GM19025 (cell line): ENCODE results near the gene TP53I11.

ENCODE experiments used
- ATAC-seq: cut with Tn5 transposase; IDR thresholded peaks from one replicate; pipeline ENCODE4 v1.9.1; 2021; ENCODE audit warnings: mild to moderate bottlenecking, low read depth, moderate library complexity; ENCODE audit not compliant: unreplicated experiment

TP53I11 gene

DNA sequence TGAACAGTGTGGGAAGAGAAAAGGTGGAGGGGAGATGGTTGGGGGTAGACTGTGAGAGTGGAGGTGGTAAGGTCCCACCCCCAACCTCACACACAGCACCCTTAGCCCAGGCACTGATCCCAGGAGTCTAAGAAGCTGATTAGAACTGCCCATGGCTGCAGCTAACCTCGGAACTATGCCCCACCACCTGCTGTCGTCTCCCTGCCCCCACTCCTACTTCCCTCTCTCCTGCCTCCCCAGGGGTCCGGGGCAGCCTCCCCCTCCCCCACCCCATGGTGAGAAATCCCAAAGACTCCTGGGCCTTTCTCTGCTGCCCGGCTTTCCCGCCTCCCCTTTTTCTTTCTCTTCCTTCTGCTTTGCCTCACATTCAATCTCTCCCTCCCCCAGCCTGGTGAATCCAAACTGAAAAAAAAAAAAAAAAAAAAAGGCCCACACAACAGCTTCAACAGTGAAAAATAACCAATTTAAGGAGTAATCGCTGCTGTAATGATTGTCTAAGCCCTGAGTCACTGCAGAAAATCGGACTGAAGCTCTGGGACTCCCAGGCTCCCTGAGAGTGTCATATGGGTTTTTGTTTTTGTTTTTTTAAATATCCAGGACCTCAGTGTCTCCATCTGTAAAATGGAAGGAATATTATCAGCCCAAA, 9.6 kb upstream of the TP53I11 start:
- no peak for ATAC-seq

DNA sequence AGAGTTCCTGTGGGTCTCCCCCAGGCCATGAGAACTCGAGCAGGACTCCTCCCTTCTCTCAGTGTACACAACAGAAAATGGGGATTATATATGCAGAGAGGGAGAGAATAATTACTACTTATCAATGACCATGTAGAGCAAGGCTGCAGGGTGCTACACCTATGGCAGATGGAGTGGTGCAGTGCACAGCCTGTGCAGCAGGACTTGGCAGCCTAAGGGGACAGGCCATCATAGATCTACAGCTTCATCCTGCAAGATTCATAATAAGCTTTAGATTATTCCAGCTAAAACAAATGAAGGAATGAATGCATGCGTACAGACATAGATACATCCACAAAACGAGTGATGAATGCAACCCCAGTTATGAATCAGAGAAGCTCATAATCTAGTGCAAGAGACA, 8.4 kb upstream of the TP53I11 start:
- no peak for ATAC-seq

DNA sequence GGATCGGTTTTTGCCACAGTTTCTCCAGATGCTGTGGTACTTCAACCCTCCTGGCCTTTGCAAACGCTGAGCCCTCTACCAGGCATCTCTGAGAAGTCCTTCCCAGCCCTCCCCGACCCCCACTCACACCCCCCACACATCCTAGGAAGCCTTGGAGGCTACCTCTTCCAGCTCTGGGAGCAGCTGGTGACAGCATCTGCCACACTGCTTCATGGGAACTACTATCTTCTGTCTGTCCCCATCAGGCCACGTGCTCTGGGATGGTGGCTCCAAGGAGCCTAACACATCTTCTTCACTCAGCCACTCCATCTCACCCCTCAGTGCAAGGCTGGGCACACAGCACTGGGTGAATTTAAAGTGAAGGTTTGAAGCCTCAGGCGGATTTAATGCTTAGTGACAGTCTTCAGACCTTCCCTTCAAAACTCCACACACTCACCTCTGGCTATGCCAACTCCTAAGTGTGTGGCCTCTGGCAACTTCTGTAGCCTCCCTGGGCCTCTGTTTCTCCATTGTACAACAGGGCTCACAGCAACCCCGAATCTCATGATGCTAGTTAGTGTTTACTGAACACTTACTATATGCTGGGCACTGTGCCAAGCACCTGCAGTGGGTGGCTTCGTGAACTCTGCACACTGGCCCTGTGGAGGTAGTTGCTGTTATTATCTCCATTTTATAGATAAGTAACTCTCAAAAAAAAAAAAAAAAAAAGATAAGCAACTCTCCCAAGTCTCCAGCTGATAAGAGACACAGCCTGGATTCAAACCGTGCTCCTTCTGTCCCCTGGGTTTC, 7.3 kb upstream of the TP53I11 start:
- no peak for ATAC-seq

DNA sequence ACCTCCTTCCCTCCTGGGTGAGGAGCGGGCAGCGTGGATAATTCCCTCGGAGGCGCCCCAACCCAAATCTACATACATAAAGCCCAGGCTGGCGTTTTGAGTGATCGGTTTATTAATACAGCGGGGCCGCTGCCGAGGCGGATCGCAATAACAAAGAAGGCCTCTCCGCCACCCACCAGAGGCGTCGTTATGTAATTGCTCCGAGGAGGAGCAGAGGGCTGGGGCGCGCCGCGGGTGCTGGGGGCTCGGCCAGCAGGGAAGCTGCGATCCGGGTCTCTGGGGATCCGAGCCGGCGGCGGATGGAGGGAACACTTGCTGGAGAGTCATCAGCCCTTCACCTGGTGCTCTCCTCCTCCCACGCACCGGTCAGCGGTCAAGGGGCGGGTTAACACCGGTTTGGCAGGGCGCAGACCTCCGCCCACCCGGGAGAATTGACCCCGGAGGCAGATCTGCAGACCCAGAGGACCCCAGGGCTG, 6.4 kb upstream of the TP53I11 start:
- ATAC-seq = no peak

DNA sequence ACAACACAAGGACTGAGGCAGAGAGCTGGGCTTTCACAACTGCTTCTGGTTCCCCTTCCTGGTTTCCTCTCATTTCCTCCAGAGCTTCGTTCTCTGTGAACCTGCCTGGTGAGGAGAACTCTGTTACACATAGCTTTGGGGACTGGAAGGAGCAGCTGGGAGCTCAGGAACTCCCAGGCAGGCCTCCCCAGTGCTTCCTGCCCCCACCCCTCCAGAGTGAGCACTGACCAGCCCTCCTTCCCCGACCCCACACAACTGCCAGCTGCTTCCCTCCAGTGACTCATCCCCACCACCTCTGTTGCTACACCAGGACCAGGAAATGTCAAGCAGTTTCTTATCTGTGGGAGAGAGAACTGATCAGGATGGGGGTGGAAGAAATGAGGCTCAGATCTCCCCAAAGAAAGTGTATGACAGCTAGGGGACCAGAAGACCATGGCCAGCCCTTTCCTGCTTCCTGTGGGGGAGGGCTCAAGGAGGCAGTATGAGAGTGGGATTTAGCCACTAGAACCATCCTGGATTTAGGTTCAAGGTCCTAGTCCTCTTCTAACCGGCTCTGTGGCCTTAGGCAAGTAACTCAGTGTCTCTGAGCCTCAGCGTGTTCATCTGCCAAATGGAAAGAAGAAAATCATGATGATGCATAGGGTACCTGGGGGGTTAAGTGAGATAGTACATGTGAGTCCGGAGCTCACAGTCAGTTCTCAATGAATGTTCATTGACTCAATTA, 4.5 kb upstream of the TP53I11 start:
- no peak for ATAC-seq

DNA sequence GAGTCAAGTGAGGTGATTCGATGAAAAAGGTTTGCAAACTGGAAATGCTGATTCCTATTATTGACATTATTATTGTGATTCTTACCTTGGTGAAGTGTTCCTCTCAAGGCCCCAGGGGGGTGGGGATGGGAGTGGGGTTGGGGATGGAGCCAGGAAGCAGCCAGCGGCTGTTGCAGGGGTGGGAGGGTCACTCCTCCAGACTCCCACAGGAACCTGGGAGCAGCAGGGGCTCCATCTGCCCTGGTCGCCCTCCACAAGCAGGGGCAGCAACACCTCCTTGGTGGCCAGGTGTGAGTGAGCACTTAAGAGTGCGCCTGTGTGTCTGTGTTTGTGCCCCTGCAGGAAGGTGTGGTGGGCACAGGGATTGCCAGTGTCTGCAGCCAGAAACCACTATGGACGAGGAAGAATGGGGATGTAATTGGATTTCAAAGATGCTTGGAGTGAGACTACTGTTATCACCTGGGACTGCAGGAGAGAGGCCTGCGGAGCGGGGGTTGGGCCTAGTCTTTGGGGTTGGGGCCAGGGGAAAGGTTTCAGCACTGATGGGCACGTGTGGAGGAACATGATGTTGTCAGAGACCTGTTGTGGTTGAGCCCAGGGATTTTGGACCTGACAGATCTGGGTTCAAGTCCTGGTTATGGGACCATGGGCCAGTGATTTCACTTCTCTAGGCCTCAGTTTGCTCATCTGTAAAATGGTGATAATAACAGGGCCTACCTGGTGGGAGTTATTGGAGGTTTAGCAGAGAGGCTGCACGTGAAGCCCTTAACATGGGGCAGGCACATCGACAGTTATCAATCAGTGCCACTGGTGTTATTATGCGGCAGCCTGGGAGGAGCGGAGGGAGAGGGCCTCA, 3.6 kb upstream of the TP53I11 start:
- no peak for ATAC-seq

DNA sequence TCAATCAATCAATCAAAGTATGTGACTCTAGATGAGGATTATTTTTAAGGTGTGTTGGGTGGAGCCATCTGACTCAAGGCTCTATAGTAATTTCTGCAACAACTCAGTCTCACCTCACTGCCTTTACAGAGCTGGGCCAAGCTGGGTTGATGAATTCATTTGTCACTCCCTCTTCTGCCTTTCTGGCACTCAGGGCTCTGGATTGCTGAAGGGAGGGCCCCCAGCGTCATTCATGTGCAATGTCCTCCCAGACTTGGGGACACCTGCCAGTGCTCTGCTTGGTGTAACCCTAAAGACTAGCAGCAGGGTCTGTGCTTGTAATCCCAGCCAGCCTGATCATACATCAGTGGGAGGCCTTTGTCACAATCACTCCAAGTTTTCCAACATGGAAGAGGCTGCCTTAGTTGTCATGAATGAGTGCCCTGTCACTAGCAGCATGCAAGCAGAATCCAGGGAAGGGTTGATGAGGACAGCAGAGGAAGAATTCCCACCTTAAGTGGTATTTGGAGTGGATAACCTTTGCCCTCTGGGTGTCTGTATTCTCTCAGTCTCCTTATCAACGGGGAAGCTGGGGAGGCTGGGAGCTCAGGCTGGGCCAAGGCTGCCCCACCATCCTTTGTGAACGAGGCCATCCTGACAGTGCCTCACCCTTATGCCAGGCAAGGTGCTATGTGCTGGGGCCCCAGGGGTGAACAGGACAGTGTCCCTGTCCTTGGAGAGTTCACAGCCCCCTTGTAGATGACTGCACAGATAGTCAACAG, 2.0 kb upstream of the TP53I11 start:
- no peak for ATAC-seq

DNA sequence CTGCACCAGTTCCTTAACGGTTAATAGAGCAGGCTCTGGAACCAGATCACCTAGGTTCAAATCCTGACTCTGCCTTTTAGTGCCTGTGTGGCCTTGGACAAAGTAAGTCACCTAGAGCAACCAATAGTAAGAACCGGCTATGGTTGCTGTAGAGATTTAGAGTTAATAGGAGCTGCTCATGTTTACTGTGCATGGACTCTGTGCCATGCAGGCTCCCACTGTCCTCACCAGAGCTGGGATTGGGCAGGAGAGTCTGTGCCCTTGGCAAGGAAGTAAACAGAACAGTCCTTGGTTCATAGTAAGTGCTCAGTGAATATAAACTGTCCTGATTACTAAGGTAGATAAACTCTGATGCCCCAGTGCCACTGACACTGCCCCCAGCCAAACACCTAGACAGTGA, 1.4 kb upstream of the TP53I11 start:
- ATAC-seq = no peak

DNA sequence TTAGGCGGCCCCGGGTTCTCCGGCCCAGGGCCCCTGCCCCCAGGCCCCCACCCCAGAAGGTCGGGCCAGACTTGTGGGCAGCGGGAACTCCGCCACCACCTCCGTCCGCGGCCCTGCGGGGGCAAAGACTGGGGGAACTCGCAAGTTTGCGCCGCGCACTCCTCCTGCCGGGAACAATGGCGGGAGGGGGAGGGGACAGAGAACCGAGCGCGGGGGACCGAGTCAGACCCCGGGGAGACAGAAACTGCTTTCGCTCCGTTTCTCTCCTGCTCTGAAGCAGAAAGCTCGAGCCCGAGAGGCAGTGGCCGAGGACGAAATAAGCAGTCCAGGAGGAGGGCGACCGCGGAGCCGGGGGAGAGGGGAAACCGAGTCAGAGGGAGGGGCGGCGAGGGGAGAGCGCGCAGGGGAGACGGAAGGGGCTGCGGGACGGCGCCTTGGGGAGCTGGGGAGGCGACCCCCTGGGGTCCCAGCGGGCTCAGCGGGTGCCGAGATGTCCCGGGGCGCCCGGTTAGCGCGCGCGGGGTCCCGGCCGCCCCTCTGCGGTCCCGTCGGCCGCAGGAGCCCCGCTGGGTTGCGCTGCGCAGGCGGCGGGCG, 555 bp downstream of the TP53I11 start:
- ATAC-seq = no peak

DNA sequence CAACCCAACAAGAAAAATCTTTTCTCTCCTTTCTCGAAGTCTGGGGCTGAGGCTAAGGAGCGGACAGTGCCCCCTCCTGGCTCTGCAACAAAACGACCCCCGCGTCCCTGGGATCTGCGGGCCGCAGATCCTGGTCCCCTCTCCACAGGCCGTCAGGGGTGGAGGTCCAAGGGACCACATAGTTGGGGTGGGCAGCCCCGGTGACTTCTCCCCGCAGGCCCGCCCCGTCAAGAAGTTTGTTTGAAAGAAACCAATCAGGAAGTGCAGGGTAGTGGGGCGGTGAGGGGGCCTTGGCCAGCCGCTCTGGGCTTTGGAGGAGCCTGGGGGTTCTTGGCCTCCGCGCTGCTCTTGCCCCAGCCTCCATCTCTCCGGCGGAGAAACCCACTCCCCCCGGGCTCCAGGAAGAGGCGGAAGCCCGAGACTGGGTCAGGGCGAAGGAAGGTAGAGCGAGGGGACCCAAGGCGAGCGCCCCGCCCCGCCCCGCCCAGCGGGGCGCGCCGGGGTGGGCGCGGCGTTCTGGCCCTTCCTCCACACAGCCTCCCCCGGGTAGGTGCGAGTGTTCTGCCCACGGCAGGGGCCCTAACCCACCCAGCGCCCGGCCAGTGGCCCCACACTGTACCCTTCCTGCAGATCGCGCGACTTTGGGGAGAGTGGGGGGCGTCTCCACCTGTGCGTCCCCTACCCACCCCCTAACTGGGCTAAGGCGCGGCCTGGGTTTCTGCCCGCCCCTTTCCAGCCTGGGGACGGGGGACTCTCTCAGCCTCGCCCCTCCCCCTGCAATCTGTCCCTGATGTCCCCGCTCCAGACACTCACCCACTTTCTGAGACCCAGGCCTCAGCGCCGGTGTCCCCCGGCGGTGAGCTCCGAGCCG, 1.3 kb downstream of the TP53I11 start:
- no peak for ATAC-seq

DNA sequence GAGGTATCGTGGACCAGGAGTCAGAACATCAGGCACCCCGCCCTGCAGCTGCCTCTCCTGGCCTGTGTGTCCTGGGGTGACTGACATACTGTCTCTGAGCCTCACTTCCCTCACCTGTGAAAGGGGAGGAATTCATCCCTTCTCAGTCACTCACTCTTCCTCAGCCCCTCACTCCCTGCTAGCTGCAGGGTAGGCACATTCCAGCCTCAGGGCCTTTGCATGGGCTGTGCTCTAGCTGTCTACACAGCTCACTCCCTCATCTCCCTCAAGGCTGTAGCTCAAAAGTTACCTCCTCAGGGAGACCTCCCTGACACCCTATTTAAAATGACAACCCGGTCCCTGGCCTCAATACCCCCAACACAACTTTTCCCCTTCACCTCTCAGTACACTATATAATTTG, 2.5 kb downstream of the TP53I11 start:
- ATAC-seq = no peak

DNA sequence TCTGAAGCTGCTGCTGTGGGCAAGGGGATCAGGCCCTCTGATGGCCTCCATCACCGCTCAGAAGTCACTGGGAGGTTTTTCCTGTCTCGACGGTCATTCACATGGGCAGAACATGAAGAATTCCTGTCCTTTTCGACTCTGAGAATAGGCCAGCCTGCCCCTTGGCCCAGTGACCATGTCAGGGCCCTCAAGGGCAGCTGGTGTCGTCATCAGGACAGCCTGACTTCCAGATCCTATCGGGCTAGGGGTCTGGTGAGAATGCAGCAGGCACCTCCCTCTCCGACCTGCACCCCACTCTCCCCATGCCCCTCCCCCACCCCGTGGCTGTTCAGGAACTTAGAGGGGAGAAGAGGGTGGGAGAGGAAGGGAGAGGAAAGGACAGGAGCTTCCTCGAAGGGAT, 3.6 kb downstream of the TP53I11 start:
- ATAC-seq = no peak

DNA sequence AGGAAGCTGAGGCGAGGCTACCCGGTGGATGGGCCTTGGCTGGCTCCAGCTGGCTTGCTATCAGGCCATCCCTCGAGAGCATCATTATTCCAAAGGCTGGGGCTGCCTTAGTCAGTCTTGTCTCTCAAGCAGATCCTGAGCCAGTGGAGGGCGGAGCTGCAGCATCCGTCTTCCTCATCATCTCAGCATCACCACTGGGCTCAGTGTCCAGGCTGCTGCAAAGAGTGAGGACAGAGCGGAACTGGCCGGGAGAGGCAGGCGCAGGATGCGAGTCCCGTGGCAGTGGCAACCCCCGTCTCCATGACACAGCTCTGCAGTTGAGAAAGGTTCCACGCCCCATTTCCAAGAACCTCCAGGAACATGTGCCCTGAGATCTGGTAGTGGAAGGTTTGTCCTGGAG, 4.4 kb downstream of the TP53I11 start:
- no peak for ATAC-seq

DNA sequence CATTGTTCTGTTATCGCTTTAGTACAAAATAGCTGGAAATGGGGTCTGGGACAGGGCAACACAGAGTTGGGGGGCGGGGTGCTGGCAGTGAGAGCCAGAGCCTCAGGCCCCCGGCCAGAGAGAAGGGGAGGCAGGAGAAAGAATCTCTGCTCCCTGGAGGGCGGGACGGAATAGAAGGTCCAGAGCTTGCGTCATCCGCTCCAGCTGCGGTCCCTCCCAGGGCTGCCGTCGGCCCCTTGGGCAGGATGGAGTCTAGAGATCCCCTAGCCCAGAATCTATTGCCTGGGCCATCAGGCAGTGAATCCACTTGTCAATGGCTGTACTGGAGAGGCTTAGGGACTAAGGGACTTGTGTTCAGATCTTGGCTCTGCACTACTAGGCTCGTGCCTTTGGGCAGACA, 5.0 kb downstream of the TP53I11 start:
- no peak for ATAC-seq

DNA sequence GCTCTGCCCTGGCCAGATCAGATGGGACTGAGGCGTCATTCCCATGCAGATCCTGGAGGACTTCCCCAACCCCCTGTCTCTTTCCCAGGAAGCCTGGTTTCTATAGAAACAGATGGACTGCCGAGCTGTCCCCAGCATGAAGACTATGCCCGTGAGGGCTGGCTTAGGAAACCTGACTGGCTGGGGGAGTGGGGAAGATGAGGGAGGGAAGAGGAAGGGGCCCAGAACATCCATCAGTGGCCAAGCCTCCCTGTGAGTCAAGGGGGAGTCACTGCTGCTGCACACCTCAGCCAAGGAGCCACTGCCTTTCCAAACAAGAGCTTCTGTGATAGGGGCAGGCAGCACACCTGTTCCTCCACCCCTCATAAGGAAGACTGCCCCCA, 5.8 kb downstream of the TP53I11 start:
- no peak for ATAC-seq

DNA sequence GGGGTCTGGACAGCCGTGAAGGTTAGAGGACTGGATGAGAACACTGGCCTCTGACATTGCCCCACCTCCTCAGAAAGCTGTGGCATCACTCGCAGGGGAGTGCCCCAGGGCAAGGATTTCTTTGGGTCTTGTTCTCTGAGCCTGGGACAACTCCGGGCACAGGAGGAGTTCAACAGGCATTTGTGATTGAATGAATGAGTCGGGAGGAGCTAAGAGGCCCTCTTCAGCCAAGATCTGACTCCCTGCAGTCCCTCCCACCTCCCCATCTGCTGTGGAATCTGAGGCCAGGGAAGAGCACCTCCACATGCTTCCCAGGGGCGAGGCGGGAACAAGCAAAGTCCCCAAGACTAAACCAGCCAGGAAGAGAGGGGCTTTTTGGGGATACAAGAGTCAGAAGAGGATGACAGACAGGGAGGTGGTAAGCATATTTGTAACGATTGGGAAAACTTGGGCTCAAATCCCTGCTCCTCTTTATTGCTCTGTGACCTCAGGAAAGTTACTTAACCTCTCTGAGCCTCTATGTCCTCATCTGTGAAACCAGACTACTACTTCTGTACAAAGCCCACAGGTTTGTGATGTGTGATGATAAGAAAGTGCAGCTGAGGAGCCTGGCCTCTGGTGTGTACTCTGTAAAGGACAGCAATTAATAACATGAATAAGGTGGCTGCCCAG, 6.4 kb downstream of the TP53I11 start:
- ATAC-seq = no peak

DNA sequence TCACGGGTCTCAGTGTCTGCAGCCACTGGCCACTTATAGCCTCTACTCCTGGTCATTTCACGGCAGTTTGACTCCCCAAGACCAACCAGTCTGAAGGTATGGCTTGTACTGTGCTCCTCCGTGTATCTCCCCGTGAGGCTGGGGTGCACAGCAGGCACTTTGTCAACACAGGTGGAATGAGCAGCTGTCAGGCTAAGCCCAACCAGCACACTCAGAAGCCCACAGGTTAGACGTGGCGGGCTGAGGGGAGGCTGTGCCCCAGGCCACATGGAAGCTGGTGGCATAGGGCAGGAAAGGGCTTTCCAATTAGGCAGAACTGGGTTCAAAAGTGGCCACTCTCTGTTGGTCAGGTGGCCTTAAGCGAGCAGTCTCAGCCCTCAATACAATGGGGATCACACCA, 7.0 kb downstream of the TP53I11 start:
- no peak for ATAC-seq

DNA sequence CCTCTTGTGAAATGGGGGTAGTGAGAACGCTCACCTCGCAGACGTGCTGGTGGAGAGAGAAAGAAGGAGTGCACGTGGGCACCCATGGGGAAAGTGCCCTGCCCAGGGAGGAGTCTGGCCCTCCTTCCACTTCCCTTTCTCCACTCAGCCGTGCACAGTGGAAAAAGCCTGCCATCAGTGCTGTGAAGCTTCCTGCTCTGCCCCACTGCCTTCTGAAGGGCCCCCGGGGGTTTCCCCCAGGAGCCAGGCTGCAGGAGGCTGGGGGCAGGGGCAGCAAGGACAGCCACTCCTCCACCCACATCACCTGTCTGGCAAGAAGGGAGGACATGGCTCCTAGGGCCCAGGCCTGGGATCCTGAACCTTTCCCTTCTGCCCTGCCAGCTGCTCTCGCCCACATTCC, 7.6 kb downstream of the TP53I11 start:
- ATAC-seq = no peak
